Adrenal gland (tissue), 12 donors: Measurements from ENCODE around the gene EXOSC2. TPM values are rescaled to one million over a fixed set of nuclear protein-coding genes. Genes with fewer than 3 reads are reported as not detected.

ENCODE experiments used
- DNase-seq, 7 donors: peaks; one replicate each; pipeline ENCODE4 v3.0.0-alpha.2; 2019 to 2020
- H3K27ac ChIP-seq, 5 donors: fragments of 200-600 bp; sonication (generic) in 4 of 5; 1 replicate in 3 of 5; 2 replicates in 2 of 5; pipeline versions ENCODE4 v1.5.1 to v1.8.0; 2016 to 2020; ENCODE audit warnings: mild to moderate bottlenecking in 1 of 5
- H3K27me3 ChIP-seq: fragments of 200-600 bp; 2 replicates; pipeline ENCODE4 v1.8.0; 2021
- H3K36me3 ChIP-seq, 2 donors: fragments of 200-600 bp; replicated peaks in 1 of 2; 1 replicate in 1 of 2; 2 replicates in 1 of 2; pipeline versions ENCODE4 v1.5.1 to v1.8.0; 2018 to 2022
- H3K4me1 ChIP-seq, 2 donors: fragments of 200-600 bp; replicated peaks in 1 of 2; 1 replicate in 1 of 2; 2 replicates in 1 of 2; pipeline versions ENCODE4 v1.5.1 to v1.8.0; 2018 to 2021
- H3K4me3 ChIP-seq, 4 donors: fragments of 200-600 bp; sonication (generic) in 3 of 4; one replicate each; pipeline ENCODE4 v1.5.1; 2016 to 2018
- H3K9me3 ChIP-seq, 3 donors: fragments of 200-600 bp; sonication (generic) in 1 of 3; replicated peaks in 1 of 3; 1 replicate in 2 of 3; 2 replicates in 1 of 3; pipeline versions ENCODE4 v1.5.1 to v1.8.0; 2016 to 2021
- CTCF ChIP-seq, 6 experiments: fragments of 450-650 bp in 4 of 6; fragments of 200-600 bp in 2 of 6; sonication (generic) in 1 of 6; IDR thresholded peaks; 1 replicate in 5 of 6; 2 replicates in 1 of 6; pipeline versions ENCODE4 v1.5.1 to v1.8.0; 2016 to 2021; ENCODE audit warnings: antibody characterized with exemption in 6 of 6, mild to moderate bottlenecking in 2 of 6, moderate library complexity in 1 of 6
- POLR2A ChIP-seq, 2 donors: fragments of 450-650 bp; IDR thresholded peaks; one replicate each; pipeline ENCODE4 v1.6.1; 2017; ENCODE audit warnings: antibody characterized with exemption in 2 of 2, mild to moderate bottlenecking in 2 of 2, moderate library complexity in 1 of 2
- WGBS, 4 donors: extraction: QIAGEN DNeasy Blood & Tissue Kit in 2 of 4; methylation state at CpG; one replicate each; pipeline versions ENCODE4 v1.1.5 to v1.1.7; 2013 to 2017; 5-methylcytosine and 5-hydroxymethylcytosine counted together
- intact Hi-C, 2 donors: fragments of 100-400 bp; cut with DNase I; formaldehyde crosslinking; loops; one replicate each; pipeline versions ENCODE4 v1.14.1 to v1.15.0; 2022 to 2023
- polyA plus RNA-seq, 3 donors: library from polyadenylated mRNA; stranded (reverse); fragments of 200-250 nt in 2 of 3; fragments of 350-450 nt in 1 of 3; fragmentation: Illumina TruSeq in 1 of 3; extraction: RNeasy Lipid Tissue Mini Kit (QIAGEN cat#74804) in 1 of 3; gene quantifications; one replicate each; pipeline ENCODE4 v1.2.3, GENCODE V29; 2013 to 2014
- small RNA-seq, 2 donors: library from RNA; depleted of rRNA; stranded (forward); fragments of <200 nt; gene quantifications; one replicate each; pipeline ENCODE3, GENCODE V24; 2016
- total RNA-seq, 9 donors: library from RNA; depleted of rRNA in 4 of 9; stranded (reverse); fragments of >200 nt in 4 of 9; fragments of 120-200 nt in 1 of 9; fragmentation: NEBNext Ultra II Directional in 1 of 9; extraction: Animal tissue kit (Norgen Biotek cat#: 25700) in 1 of 9; gene quantifications; one replicate each; pipeline versions ENCODE4 v1.1.0 to v1.2.4, GENCODE V29; 2013 to 2023
- donor health status: healthy with polysubstance abuse.
- donor health status: Bipolar disorder and iron deficiency.
- donor health status: DM: yes; HTN: yes; CAD: no.
- donor health status: DM: no; HTN: no; CAD: no.
- donor health status: DM: no; HTN: no; CAD: no.
- donor health status: DM: yes; HTN: yes; CAD: no.

Gene EXOSC2
- total and polyA plus RNA-seq, 12 donors = 9.5 to 29.8 (median 19.3) TPM

- no peak for DNase-seq
- Histone ChIP-seq H3K27ac (no peak overlapping the region), H3K27me3 (no peaks in the 10 kb centered on the region), H3K4me1 (peaks cover 10 to 12% of the 10 kb centered on the region in 2 donors), H3K36me3 (no peaks in the 10 kb centered on the region), H3K9me3 (no peaks in the 10 kb centered on the region), H3K4me3 (no peak overlapping the region)
- TF ChIP-seq CTCF (IDR thresholded peaks at IDR 0.05) (no peak), POLR2A (IDR thresholded peaks at IDR 0.05) (no peak)
- intact Hi-C loops = no loop called here
- WGBS, 4 donors = 84 to 94% (median 90%) methylated on average over 3 of the region's 3 CpGs
Observed at GRCh38 chr9:130746434-130747212, 53.0 kb downstream of the EXOSC2 start.

GRCh38 chr9:130751631-130752355, 58.2 kb downstream of the EXOSC2 start:
- DNase-seq = no peak
- Histone ChIP-seq H3K27me3 (no peaks in the 10 kb centered on the region), H3K4me1 (peaks cover 18 to 22% of the 10 kb centered on the region in 2 donors), H3K9me3 (no peaks in the 10 kb centered on the region), H3K36me3 (no peaks in the 10 kb centered on the region), H3K27ac (no peak overlapping the region), H3K4me3 (no peak overlapping the region)
- intact Hi-C loops = no loop called here
- 91 to 94% (median 92%) methylated on average over 7 of the region's 7 CpGs for WGBS, 4 donors
- TF ChIP-seq POLR2A (IDR thresholded peaks at IDR 0.05) (no peak), CTCF (IDR thresholded peaks at IDR 0.05) (no peak)

Small RNA genes within 50 kb of the gene (small RNA-seq; reads per million reads assigned to genes)
- gene AL359092.1 = 0 reads per million in 2 donors

Other genes starting within 250 kb of the EXOSC2 start
- 100 to 1,000 TPM in 8 of 9 donors, 10 to 100 TPM in 1; 11.3 to 357 (median 207) TPM for gene ASS1, start 248.8 kb upstream of the EXOSC2 start, total RNA-seq
- gene ASS1, start 248.8 kb upstream of the EXOSC2 start, polyA plus RNA-seq = 100 to 1,000 TPM; 122 to 438 (median 433) TPM
- 10 to 100 TPM; 26.1 to 52.3 (median 39.6) TPM for gene FUBP3, start 114.2 kb upstream of the EXOSC2 start, total RNA-seq
- gene FUBP3, start 114.2 kb upstream of the EXOSC2 start, polyA plus RNA-seq = 10 to 100 TPM; 18.3 to 46.1 (median 29.5) TPM
- gene PRDM12, start 29.2 kb upstream of the EXOSC2 start, total RNA-seq = under 1 TPM in 1 of 9 donors, not detected in 8; 0.14 TPM
- gene PRDM12, start 29.2 kb upstream of the EXOSC2 start, polyA plus RNA-seq = under 1 TPM in 2 of 3 donors, not detected in 1; 0.07 to 0.08 TPM
- gene ABL1, start 141.5 kb downstream of the EXOSC2 start, total RNA-seq = 10 to 100 TPM; 27.2 to 83.2 (median 47.1) TPM
- 10 to 100 TPM; 30.0 to 52.1 (median 33.6) TPM for gene ABL1, start 141.5 kb downstream of the EXOSC2 start, polyA plus RNA-seq
- not detected for gene QRFP, start 203.0 kb downstream of the EXOSC2 start, total RNA-seq
- gene QRFP, start 203.0 kb downstream of the EXOSC2 start, polyA plus RNA-seq = not detected
- 10 to 100 TPM in 6 of 9 donors, 1 to 10 TPM in 2, under 1 TPM in 1; 0.11 to 25.7 (median 14.5) TPM for gene FIBCD1, start 245.5 kb downstream of the EXOSC2 start, total RNA-seq
- gene FIBCD1, start 245.5 kb downstream of the EXOSC2 start, polyA plus RNA-seq = 10 to 100 TPM in 2 of 3 donors, under 1 TPM in 1; 0.11 to 55.7 (median 26.6) TPM